Coronary artery (tissue), 2 donors: ENCODE measurements around the gene PLA2G4D.
A peak's percentile ranks its signal among the peaks of the same experiment; 100 is the strongest.
"Not testable (repeated sequence)": the region's sequence is repeated elsewhere in the genome, so short reads cannot be mapped to it uniquely, and the experiment has no call there.

Experiments
- DNase-seq: peaks from one replicate; pipeline ENCODE4 v3.0.0-alpha.2; 2017; ENCODE audit warnings: low spot score
- H3K27ac ChIP-seq, 2 donors: fragments of 200-600 bp; sonication (generic); one replicate each; pipeline ENCODE4 v1.5.1; 2016 to 2019
- H3K4me3 ChIP-seq: fragments of 200-600 bp; sonication (generic); 2 replicates; pipeline ENCODE4 v1.5.1; 2016; ENCODE audit warnings: mild to moderate bottlenecking, moderate library complexity
- TF ChIP-seq, protein P1 (sequence below): fragments of 200-600 bp; sonication (generic); IDR thresholded peaks from one replicate; pipeline ENCODE4 v1.5.1; 2019; ENCODE audit warnings: antibody characterized with exemption

Gene PLA2G4D

DNA sequence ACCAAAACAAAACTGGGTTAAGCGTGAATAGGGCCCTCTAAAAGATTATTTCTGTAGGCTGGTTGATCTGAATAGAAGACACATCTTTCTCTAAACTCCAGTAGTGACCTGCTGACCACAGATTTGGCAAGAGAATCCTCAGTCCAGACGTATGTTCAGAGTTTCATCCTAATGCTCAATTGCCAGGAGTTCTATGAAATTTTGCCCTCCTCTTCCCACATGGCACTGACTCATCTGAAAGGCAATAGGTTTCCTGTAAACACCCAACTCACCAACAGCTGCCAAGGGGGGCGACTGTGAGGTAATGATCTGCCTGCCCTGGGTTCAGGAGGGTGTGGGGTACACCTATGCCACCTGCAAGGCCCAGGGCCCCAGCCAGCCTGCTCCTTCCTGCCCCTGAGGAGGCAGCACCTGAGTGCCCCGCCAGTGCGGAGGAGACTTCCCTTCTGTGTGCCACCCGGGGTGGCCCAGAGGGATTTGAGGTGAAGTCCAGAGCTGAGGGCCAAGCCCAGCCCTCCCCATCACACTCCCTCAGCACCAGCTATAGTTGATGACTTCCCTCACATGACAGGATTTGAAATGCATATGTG lies 8.4 kb upstream of the PLA2G4D start:
- Histone ChIP-seq H3K27ac (no peak overlapping the region), H3K4me3 (no peak overlapping the region)
- TF ChIP-seq, protein P1, sequence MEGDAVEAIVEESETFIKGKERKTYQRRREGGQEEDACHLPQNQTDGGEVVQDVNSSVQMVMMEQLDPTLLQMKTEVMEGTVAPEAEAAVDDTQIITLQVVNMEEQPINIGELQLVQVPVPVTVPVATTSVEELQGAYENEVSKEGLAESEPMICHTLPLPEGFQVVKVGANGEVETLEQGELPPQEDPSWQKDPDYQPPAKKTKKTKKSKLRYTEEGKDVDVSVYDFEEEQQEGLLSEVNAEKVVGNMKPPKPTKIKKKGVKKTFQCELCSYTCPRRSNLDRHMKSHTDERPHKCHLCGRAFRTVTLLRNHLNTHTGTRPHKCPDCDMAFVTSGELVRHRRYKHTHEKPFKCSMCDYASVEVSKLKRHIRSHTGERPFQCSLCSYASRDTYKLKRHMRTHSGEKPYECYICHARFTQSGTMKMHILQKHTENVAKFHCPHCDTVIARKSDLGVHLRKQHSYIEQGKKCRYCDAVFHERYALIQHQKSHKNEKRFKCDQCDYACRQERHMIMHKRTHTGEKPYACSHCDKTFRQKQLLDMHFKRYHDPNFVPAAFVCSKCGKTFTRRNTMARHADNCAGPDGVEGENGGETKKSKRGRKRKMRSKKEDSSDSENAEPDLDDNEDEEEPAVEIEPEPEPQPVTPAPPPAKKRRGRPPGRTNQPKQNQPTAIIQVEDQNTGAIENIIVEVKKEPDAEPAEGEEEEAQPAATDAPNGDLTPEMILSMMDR = no peak
- DNase-seq = no peak

DNA sequence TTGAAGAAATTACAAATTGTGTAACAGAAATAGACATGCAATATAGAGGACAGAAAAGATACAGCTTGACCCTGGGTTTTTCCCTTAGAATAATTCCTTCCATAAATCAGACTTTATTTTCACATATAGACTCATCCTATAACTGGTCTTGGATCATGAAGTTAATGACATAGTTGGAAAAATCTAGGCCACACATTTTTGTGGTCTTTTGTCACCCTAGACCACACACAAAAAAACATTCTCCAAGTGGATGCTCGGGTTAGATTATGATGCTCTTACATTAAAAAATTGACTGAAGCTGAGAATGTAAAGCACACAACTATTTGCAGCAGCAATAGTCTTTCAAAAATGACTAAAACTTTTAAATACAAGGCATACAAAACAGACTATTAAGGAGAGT lies 7.5 kb upstream of the PLA2G4D start:
- DNase-seq = no peak
- no peak overlapping the region for H3K27ac ChIP-seq

DNA sequence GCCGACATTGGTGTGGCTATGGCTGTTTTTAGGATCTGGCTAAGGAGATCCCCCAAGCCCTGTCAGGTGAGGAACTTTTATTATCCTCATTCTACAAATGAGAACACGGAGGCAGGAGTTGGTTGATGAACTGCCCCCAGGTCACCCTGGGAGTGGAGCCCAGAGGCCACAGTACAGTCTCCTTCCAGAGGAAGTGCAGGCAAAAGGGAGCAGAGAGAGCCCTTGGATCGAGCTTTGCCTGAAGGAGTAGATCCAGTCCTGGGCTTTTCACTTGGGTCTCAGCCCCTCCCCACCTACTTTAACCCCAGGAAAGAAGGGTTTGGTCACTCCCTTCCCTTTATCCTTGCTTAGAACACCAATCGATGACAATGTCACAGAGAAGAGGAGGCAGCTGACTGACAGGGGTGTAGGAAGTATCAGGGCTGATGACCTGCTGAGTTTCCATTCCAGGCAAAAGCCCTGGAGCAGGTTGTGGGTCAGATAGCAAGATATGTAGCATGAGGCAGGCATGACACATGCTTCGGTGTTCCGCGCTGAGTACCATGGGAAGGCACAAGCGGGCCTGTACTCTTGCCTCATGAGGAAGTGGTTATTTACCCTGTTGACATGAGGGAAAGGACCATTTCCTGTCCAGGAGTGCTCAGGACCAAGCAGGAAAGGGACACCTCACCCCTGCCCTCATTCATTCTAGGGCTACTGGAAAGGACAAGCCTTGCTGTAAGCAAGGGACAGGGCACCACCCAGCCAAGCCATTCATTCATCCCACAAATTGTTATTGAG lies 5.8 kb upstream of the PLA2G4D start:
- TF ChIP-seq, protein P1 = no peak
- no peak overlapping the region for H3K4me3 ChIP-seq
- no peak overlapping the region for H3K27ac ChIP-seq
- peak; percentile 45 for DNase-seq

More for the DNA sequence above, 7.5 kb upstream of the PLA2G4D start:
- no peak overlapping the region for H3K4me3 ChIP-seq
- TF ChIP-seq, protein P1 = no peak

DNA sequence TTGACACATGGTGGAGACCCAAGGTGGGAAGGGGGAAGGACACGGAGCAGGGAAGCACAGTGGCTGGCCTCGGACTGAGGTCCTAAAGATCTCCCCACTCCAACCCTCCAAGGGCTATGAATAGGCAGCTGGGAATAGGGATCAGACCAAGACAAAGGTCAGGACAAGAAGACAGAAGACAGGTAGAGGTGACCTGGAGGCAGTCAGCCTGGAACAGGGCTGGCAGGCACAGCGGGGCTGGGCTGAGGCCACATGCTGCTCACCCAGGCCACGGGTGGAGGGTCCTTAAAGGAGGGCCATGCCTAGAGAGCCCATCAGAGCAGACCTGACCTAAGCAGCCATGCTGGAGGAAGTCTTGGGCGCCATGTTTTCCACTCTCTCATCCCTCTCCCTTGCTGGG lies 2.7 kb upstream of the PLA2G4D start:
- H3K4me3 ChIP-seq = no peak overlapping the region
- TF ChIP-seq, protein P1 = no peak
- H3K27ac ChIP-seq = no peak overlapping the region
- peak; percentile 67 for DNase-seq

DNA sequence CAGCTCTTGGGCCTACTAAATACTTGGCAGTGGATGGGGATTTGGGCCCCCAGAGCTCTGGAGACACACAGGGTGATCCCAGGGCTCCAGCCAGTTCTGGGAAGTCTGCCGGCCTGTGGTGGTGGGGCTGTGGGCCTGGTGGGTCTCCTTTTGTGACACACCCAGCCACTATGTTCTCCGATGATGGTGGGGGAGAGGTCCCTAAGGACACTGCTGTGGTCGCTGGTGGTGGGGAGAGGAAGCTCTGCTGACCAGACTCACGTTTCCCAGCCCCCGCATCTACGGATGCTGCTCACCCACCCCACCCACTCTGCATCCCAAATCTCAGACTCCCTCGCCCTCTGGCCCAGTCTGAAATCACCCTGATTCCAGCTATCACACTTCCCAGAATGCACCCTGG lies 396 bp downstream of the PLA2G4D start:
- TF ChIP-seq, protein P1 = no peak

DNA sequence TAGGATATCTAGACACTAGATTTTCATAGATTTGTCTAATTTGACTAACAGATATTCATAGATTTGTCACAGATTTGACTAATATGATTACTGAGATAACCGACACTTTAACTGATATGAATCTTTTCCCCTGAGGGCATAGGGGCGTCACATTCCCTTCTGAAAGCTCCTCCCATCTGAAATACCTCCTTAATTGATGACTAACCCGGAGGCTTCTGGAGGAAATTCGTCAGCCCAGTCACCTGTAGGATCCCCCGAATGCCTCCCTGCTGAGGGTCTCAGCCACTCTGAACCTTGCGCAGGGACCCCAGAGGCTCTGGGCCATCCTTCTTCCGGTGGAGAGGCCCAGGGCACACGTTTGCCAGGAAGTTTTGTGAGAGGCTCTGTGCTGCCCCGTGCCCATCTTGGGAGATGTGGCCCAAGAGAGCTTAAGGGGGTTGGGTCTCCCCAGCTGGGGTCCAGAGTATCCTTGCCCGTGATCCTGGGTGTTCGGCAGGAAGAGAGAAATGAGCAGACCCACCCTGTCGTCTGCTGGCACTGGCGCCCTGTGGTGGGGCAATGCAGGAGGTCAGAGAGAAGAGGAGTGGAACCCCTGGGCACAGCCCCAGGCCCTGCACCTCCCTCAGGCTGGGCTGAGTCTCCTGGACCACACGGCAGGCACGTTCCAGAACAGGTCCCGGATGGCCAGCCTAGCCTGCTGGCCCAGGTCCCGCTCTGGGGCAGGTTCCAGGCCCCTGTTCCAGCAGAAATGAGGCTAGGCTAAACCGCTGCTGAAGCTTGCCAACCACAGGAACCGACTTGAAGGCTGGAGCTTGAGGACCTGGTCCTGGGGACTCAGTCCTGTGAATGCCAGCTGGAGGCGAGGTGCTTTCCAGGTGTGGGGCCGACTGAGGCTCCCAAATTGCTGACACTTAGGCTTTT lies 1.7 kb downstream of the PLA2G4D start:
- TF ChIP-seq, protein P1 = no peak
- Histone ChIP-seq H3K4me3 (no peak overlapping the region), H3K27ac (no peak overlapping the region)
- DNase-seq = no peak

More for the DNA sequence above, 396 bp downstream of the PLA2G4D start:
- DNase-seq = no peak
- Histone ChIP-seq H3K27ac (no peak overlapping the region), H3K4me3 (no peak overlapping the region)

DNA sequence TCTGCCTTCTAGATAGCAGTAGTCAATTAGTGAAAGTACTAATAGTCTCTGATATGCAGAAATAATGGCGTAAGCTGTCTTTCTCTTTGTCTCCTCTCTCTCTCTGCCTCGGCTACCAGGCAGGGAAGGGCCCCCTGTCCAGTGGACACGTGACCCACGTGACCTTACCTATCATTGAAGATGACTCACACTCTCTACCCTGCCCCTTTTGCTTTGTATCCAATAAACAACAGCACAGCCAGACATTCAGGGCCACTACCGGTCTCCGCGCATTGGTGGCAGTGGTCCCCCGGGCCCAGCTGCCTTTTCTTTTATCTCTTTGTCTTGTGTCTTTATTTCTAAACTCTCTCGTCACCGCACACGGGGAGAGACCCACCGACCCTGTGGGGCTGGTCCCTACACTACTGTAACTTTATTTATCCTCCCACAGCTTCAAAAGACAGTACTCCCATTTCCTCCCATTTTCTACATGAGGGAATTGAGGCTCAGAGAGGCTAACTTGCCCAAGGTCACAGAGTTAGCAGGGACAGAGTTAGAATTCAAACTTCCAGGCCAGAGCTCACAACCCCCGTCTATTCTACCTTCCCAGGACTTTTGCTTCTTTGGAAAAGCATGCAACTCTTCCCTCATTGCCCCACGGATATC lies 2.5 kb downstream of the PLA2G4D start:
- H3K27ac ChIP-seq, DNase-seq, H3K4me3 ChIP-seq: not testable (repeated sequence)
